Activated naive CD8-positive, alpha-beta T cell treated with anti-CD3 and anti-CD28 coated beads, Interleukin-2, amount 50 U/mL, for 24 hours (primary cell): Measurements from ENCODE around the gene SIPA1L3.
A peak's percentile ranks its signal among the peaks of the same experiment; 100 is the strongest.

Source experiments
- ATAC-seq: fragments of 150-1000 bp; cut with Tn5 transposase; one replicate; pipeline ENCODE4 v1.10.0; 2021
- DNase-seq: peaks from one replicate; pipeline ENCODE4 v3.0.0; 2021
- H3K27ac Mint-ChIP-seq: one replicate; pipeline ENCODE4 v1.8.0; 2021; ENCODE audit warnings: mild to moderate bottlenecking, mixed read lengths
- H3K27me3 Mint-ChIP-seq: one replicate; pipeline ENCODE4 v1.8.0; 2021; ENCODE audit warnings: mixed read lengths
- H3K36me3 Mint-ChIP-seq: one replicate; pipeline ENCODE4 v1.8.0; 2021; ENCODE audit warnings: low read depth, mixed read lengths
- H3K4me1 Mint-ChIP-seq: one replicate; pipeline ENCODE4 v1.8.0; 2021; ENCODE audit warnings: mixed read lengths
- H3K4me3 Mint-ChIP-seq: one replicate; pipeline ENCODE4 v1.8.0; 2021; ENCODE audit warnings: mild to moderate bottlenecking, moderate library complexity, mixed read lengths
- H3K9me3 Mint-ChIP-seq: one replicate; pipeline ENCODE4 v1.8.0; 2021; ENCODE audit warnings: mixed read lengths

SIPA1L3 gene

GRCh38 chr19:37928527-37929286 is 21.7 kb downstream of the SIPA1L3 start:
- Mint-ChIP-seq H3K4me1 (peaks cover 43% of the 10 kb centered on the region), H3K4me3 (no peak overlapping the region), H3K27me3 (no peaks in the 10 kb centered on the region), H3K36me3 (peaks cover 6% of the 10 kb centered on the region), H3K9me3 (no peaks in the 10 kb centered on the region), H3K27ac (no peak overlapping the region)
- DNase-seq (no peak), ATAC-seq (peak; percentile 36)

DNA sequence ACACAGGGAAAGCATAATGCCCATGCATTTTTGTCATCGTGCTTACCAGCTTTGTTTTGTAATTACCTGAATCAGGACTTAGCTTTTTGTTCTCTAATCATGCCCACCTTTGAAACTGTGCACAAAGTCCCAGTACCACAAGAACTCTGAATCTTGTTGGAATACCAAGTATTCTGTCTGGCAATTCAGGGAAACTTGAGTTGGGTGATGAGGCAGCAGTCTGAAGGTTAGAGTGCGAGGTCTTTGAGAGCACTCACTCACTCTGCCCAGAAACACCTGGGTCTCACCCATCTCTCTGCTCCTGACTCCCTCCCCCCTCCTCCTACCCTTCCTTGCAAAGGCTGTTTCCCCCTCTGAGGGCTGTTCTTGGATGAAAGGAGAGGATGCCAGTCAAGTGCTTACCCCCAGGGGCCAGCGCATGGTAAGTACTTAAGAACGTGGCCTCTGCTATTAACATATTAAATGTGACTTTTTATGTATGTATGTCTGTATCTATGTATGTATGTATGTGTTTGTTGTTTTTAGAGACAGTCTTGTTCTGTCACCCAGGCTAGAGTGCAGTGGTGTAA is 22.4 kb downstream of the SIPA1L3 start:
- no peak for ATAC-seq
- H3K9me3 Mint-ChIP-seq = peaks cover 3% of the 10 kb centered on the region

DNA sequence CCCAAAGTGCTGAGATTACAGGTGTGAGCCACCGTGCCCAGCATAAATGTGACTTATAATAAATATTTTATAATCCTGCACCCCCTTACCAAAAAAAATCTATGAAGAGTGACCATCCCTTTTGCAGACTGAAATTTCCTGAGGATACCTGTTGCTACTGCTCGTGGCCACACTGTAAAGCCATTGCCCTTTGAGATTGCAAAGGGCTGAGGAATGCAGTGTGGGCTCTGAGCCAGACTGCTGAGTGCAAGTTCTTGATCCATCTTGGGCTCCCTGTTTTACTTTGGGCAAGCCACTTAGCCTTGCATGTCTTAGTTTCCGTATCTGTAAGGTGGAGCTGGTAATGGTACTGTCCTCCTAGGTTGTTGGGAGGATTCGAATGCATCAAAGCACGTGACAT is 23.4 kb downstream of the SIPA1L3 start:
- Mint-ChIP-seq H3K4me3 (no peak overlapping the region), H3K27me3 (no peaks in the 10 kb centered on the region), H3K9me3 (peaks cover 13% of the 10 kb centered on the region), H3K4me1 (peaks cover 41% of the 10 kb centered on the region), H3K36me3 (peaks cover 16% of the 10 kb centered on the region), H3K27ac (no peak overlapping the region)
- ATAC-seq = no peak
- no peak for DNase-seq

More for the DNA sequence above, 22.4 kb downstream of the SIPA1L3 start:
- Mint-ChIP-seq H3K27ac (no peak overlapping the region), H3K4me3 (no peak overlapping the region), H3K4me1 (peaks cover 43% of the 10 kb centered on the region), H3K27me3 (no peaks in the 10 kb centered on the region), H3K36me3 (peaks cover 12% of the 10 kb centered on the region)
- no peak for DNase-seq

- H3K27me3 Mint-ChIP-seq = no peaks in the 10 kb centered on the region
- H3K9me3 Mint-ChIP-seq = peaks cover 15% of the 10 kb centered on the region
- ATAC-seq = no peak
- peaks cover 22% of the 10 kb centered on the region for H3K36me3 Mint-ChIP-seq
- peak overlapping the region; percentile 48 for H3K4me3 Mint-ChIP-seq
- peaks cover 33% of the 10 kb centered on the region for H3K4me1 Mint-ChIP-seq
- peak overlapping the region; percentile 17 for H3K27ac Mint-ChIP-seq
- peak; percentile 20 for DNase-seq
Observed at GRCh38 chr19:37931881-37932655, 25.1 kb downstream of the SIPA1L3 start.

GRCh38 chr19:37932985-37933936 is 26.3 kb downstream of the SIPA1L3 start:
- no peaks in the 10 kb centered on the region for H3K27me3 Mint-ChIP-seq
- ATAC-seq (peak; percentile 43), DNase-seq (no peak)
- peak overlapping the region; percentile 48 for H3K4me3 Mint-ChIP-seq
- peaks cover 33% of the 10 kb centered on the region for H3K4me1 Mint-ChIP-seq
- H3K36me3 Mint-ChIP-seq = peaks cover 24% of the 10 kb centered on the region
- H3K27ac Mint-ChIP-seq = peak overlapping the region; percentile 17
- peaks cover 15% of the 10 kb centered on the region for H3K9me3 Mint-ChIP-seq

GRCh38 chr19:37933937-37934358 is 26.9 kb downstream of the SIPA1L3 start:
- Mint-ChIP-seq H3K27ac (no peak overlapping the region), H3K9me3 (peaks cover 15% of the 10 kb centered on the region), H3K4me1 (peaks cover 30% of the 10 kb centered on the region), H3K4me3 (no peak overlapping the region), H3K27me3 (no peaks in the 10 kb centered on the region), H3K36me3 (peaks cover 24% of the 10 kb centered on the region)
- DNase-seq (no peak), ATAC-seq (no peak)

- ATAC-seq = no peak
- Mint-ChIP-seq H3K9me3 (peaks cover 15% of the 10 kb centered on the region), H3K27me3 (no peaks in the 10 kb centered on the region), H3K4me1 (peaks cover 25% of the 10 kb centered on the region), H3K4me3 (no peak overlapping the region), H3K27ac (no peak overlapping the region), H3K36me3 (peaks cover 24% of the 10 kb centered on the region)
- DNase-seq = no peak
Observed at GRCh38 chr19:37935341-37935740, 28.3 kb downstream of the SIPA1L3 start.

GRCh38 chr19:37936166-37936565 is 29.2 kb downstream of the SIPA1L3 start:
- Mint-ChIP-seq H3K27ac (no peak overlapping the region), H3K4me3 (no peak overlapping the region), H3K9me3 (peaks cover 15% of the 10 kb centered on the region), H3K4me1 (peaks cover 22% of the 10 kb centered on the region), H3K36me3 (peaks cover 24% of the 10 kb centered on the region), H3K27me3 (no peaks in the 10 kb centered on the region)
- no peak for ATAC-seq
- no peak for DNase-seq

- no peak overlapping the region for H3K4me3 Mint-ChIP-seq
- no peak overlapping the region for H3K27ac Mint-ChIP-seq
- H3K9me3 Mint-ChIP-seq = peaks cover 15% of the 10 kb centered on the region
- no peak for ATAC-seq
- peaks cover 19% of the 10 kb centered on the region for H3K4me1 Mint-ChIP-seq
- peaks cover 24% of the 10 kb centered on the region for H3K36me3 Mint-ChIP-seq
- H3K27me3 Mint-ChIP-seq = no peaks in the 10 kb centered on the region
- DNase-seq = no peak
Observed at GRCh38 chr19:37936886-37937285, 29.9 kb downstream of the SIPA1L3 start.

DNA sequence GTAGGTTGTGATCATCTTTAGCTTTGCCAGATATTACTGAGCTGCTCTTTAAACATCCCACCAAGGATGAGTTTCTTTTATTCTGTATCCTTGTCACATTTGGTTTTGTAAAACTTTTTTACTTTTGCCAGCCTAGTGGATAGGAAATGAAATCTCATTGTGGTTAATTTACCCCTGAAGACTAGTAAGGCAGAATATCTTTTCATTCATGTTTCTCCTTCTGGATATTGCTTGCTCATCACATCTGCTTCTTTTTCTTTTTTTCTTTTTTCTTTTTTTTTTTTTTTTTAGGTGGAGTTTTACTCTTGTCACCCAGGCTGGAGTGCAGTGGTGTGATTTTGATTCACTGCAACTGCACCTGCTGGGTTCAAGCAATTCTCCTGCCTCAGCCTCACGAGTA is 31.3 kb downstream of the SIPA1L3 start:
- Mint-ChIP-seq H3K9me3 (peaks cover 15% of the 10 kb centered on the region), H3K27ac (no peak overlapping the region), H3K4me3 (no peak overlapping the region), H3K36me3 (peaks cover 24% of the 10 kb centered on the region), H3K27me3 (no peaks in the 10 kb centered on the region), H3K4me1 (peaks cover 9% of the 10 kb centered on the region)
- no peak for DNase-seq
- no peak for ATAC-seq

DNA sequence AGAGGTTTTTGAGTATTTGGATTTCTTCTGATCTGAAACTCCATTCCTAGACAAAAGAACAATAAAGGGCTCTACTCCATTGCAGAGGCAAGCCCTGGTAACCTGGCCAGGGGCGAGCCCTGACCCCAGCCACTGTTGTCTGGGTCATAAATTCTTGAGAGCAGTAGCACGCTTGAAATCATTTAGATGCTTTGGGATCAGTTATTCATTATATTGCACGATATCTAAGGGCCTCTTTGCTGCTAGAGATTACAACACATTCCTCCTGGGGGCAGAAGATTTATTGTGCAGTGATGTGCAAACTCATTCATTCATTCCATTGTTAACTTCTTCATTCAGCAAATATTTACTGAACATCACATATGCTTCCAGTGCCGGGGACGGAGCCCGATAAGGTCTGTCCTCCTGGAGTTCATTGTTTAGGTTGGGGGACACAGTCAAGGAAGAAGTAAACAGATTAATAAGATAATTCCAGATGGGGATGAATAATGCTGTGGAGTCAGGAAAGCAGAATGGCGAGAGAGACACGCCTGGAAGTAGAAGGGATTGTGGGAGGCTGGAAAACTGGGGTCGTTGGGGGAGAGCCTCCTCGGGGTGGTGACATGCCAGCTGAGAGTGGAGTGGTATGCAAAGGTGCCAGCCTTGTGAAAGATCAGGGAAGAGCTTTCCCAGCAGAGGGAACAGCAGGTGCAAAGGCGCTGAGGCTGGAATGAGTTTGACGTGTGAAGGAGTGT is 34.9 kb downstream of the SIPA1L3 start:
- Mint-ChIP-seq H3K36me3 (peaks cover 2% of the 10 kb centered on the region), H3K27ac (no peak overlapping the region), H3K9me3 (no peaks in the 10 kb centered on the region), H3K27me3 (no peaks in the 10 kb centered on the region), H3K4me1 (peaks cover 7% of the 10 kb centered on the region), H3K4me3 (no peak overlapping the region)
- DNase-seq (no peak), ATAC-seq (no peak)

DNA sequence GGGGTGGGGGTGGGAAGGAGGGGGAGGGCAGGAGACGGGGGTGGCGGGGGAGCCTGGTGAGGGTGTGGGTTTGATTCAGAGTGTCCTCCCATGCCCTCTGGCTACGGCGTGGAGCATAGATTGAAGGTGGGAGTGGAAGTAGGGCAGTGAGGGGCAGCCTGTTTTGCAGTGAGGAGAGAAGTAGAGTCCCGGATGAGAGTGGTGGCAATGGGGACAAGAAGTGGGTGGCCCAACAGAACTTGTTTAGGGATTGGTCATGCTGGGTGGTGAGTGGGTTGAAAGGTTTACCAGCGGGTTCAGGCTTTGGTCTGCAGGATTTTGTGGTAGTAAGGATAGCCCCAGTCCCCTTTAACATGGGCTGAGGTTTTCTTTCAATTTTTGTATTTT is 35.5 kb downstream of the SIPA1L3 start:
- no peaks in the 10 kb centered on the region for H3K9me3 Mint-ChIP-seq
- H3K36me3 Mint-ChIP-seq = no peaks in the 10 kb centered on the region
- DNase-seq (no peak), ATAC-seq (no peak)
- no peak overlapping the region for H3K4me3 Mint-ChIP-seq
- peaks cover 7% of the 10 kb centered on the region for H3K4me1 Mint-ChIP-seq
- H3K27me3 Mint-ChIP-seq = no peaks in the 10 kb centered on the region
- no peak overlapping the region for H3K27ac Mint-ChIP-seq

- no peak overlapping the region for H3K4me3 Mint-ChIP-seq
- no peaks in the 10 kb centered on the region for H3K9me3 Mint-ChIP-seq
- no peaks in the 10 kb centered on the region for H3K27me3 Mint-ChIP-seq
- ATAC-seq (no peak), DNase-seq (no peak)
- no peak overlapping the region for H3K27ac Mint-ChIP-seq
- peaks cover 4% of the 10 kb centered on the region for H3K4me1 Mint-ChIP-seq
- no peaks in the 10 kb centered on the region for H3K36me3 Mint-ChIP-seq
Observed at GRCh38 chr19:37943480-37943879, 36.5 kb downstream of the SIPA1L3 start.
